C4-2B (cell line): ENCODE measurements around the gene GLTP.

Source experiments
- CTCF ChIP-seq: fragments of 450-650 bp; conservative IDR thresholded peaks from 2 replicates; pipeline ENCODE4 v1.5.1; 2017; ENCODE audit warnings: mild to moderate bottlenecking
- ZFX ChIP-seq: fragments of 450-650 bp; IDR thresholded peaks from 2 replicates; pipeline ENCODE4 v1.6.1; 2017

GRCh38 chr12:109925185-109925840 lies 45.0 kb upstream of the GLTP start:
- TF ChIP-seq ZFX (no peak), CTCF (no peak)
